ENCODE results near the gene PCDHA7.
"Not testable (repeated sequence)": the region's sequence is repeated elsewhere in the genome, so short reads cannot be mapped to it uniquely, and the experiment has no call there.

The PCDHA7 gene

DNA sequence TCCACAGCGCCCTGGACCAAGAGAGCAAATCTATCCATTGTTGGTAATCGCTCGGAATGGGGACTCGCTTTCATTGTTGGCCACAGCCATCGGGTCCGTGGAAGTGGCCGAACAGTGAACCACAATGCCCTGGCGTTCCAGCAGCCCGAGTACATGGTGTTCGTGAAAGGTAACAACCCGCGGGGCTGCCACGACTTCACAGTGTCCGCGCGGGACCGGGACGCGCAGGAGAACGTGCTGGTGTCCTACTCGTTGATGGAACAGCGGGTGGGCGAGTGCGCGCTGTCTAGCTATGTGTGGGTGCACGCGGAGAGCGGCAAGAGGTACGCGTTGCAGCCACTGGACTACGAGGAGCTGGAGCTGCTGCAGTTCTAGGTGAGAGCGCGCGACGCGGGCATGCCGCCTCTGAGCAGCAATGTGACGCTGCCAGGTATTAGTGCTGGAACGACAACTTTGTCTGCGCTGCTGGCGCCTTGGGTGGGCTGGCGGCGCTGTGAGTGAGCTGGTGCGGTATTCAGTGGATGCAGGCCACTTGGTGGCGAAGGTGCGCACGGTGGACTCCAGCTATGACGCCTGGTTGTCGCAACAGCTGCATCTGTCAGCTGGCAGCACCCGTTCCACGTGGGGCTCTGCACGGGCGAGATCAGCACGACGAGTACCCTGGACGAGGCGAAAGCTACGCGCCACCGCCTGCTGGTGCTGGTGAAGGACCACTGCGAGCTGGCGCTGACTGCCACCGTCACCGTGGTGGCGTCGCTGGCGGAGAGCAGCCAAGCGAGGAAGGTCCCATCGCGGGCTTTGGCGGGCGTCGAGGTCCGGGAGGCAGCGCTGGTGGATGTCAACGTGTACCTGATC, 28.6 kb downstream of the PCDHA7 start:
- DNase-seq: no peak

DNA sequence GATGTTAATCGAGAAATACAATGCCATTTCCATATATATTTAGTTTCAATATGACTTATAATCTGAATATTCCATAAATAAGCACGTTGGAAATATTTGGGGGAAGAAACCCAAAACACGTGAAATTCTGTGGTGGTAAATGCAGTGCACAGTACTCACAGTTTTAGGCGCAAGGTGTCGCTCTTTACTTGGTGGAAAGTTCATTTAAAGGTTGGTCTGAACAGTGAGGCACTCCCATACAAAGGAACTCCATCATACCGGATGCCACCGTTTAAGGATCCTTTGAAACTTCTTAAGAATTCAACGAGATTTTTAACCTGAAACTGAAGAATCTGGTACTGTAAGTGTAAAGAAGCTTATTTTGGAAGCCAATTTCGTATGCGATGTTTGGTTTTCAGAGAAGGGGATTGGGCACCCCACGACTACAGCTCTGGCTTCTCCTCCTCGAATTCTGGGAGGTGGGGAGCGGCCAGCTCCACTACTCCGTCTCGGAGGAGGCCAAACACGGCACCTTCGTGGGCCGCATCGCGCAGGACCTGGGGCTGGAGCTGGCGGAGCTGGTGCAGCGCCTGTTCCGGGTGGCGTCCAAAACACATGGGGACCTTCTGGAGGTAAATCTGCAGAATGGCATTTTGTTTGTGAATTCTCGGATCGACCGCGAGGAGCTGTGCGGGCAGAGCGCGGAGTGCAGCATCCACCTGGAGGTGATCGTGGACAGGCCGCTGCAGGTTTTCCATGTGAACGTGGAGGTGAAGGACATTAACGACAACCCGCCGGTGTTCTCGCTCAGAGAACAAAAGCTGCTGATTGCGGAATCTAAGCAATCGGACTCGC, 34.9 kb downstream of the PCDHA7 start, which contains the start of gene PCDHA11:
PCDHA11 (plus strand) TSS at position 237 of the 834 bp plus-strand sequence; CDS start at position 384, 147 bp downstream.
- DNase-seq: no peak

DNA sequence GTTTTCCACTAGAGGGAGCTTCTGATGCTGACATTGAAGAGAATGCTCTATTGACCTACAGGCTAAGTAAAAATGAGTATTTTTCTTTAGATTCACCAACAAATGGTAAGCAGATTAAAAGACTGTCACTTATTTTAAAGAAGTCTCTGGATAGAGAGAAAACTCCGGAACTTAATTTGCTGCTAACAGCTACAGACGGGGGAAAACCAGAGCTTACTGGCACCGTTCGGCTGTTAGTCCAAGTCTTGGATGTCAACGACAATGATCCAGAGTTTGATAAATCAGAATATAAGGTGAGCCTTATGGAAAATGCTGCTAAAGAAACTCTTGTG, 35.5 kb downstream of the PCDHA7 start:
- no peak for DNase-seq

DNA sequence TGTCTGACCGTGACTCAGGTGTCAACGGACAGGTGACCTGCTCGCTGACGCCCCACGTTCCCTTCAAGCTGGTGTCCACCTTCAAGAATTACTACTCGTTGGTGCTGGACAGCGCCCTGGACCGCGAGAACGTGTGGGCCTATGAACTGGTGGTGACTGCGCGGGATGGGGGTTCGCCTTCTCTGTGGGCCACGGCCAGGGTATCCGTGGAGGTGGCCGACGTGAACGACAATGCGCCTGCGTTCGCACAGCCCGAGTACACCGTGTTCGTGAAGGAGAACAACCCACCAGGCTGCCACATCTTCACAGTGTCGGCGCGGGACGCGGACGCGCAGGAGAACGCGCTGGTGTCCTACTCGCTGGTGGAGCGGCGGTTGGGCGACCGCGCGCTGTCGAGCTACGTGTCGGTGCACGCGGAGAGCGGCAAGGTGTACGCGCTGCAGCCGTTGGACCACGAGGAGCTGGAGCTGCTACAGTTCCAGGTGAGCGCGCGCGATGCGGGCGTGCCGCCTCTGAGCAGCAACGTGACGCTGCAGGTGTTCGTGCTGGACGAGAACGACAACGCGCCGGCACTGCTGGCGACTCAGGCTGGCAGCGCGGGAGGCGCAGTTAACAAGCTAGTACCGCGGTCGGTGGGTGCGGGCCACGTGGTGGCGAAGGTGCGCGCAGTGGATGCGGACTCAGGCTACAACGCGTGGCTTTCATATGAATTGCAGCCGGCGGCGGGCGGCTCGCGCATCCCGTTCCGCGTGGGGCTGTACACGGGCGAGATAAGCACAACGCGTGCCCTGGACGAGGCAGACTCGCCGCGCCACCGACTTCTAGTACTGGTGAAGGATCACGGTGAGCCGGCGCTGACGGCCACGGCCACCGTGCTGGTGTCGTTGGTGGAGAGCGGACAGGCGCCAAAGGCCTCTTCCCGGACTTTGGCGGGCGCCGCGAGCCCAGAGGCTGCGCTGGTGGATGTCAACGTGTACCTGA, 36.4 kb downstream of the PCDHA7 start:
- DNase-seq: no peak

DNA sequence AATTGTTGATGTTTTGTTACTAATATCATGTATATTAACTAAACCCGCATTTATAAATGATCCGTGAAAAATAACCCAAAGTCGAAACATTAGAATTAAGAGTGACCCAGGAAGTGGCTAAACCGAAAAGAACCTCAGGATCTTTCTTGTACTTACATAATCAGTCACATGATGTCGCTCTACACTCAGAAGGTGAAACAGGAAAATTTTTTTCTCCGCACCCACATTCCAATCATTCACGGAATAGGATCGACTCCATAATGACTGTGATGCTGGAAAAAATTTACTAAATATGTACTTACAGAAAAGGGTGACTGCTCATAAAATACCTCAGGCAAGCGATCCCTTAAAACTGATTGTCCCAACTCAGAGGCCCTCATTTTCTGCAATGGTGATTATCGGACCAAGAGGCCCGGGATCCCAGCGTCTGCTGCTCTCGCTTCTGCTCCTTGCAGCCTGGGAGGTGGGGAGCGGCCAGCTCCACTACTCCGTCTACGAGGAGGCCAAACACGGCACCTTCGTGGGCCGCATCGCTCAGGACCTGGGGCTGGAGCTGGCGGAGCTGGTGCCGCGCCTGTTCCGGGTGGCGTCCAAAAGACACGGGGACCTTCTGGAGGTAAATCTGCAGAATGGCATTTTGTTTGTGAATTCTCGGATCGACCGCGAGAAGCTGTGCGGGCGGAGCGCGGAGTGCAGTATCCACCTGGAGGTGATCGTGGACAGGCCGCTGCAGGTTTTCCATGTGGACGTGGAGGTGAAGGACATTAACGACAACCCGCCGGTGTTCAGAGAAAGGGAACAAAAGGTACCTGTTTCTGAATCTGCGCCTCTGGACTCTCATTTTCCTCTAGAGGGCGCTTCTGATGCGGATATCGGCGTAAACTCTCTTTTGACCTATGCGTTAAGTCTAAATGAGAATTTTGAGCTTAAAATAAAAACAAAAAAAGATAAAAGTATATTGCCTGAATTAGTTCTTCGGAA, 41.3 kb downstream of the PCDHA7 start, which contains the start of gene PCDHA12:
PCDHA12 (plus strand) TSS at position 224 of the 981 bp plus-strand sequence; CDS start at position 389, 165 bp downstream.
- DNase-seq: no peak

DNA sequence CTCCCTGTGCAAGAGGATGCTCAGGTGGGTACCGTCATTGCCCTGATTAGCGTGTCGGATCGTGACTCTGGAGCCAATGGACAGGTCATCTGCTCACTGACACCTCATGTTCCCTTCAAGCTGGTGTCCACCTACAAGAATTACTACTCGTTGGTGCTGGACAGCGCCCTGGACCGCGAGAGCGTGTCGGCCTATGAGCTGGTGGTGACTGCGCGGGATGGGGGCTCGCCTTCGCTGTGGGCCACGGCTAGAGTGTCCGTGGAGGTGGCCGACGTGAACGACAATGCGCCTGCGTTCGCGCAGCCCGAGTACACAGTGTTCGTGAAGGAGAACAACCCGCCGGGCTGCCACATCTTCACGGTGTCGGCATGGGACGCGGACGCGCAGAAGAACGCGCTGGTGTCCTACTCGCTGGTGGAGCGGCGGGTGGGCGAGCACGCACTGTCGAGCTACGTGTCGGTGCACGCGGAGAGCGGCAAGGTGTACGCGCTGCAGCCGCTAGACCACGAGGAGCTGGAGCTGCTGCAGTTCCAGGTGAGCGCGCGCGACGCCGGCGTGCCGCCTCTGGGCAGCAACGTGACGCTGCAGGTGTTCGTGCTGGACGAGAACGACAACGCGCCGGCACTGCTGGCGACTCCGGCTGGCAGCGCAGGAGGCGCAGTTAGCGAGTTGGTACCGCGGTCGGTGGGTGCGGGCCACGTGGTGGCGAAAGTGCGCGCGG, 42.6 kb downstream of the PCDHA7 start:
- not testable (repeated sequence) for DNase-seq

DNA sequence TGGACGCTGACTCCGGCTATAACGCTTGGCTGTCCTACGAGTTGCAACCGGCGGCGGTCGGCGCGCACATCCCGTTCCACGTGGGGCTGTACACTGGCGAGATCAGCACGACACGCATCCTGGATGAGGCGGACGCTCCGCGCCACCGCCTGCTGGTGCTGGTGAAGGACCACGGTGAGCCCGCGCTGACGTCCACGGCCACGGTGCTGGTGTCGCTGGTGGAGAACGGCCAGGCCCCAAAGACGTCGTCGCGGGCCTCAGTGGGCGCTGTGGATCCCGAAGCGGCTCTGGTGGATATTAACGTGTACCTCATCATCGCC, 43.2 kb downstream of the PCDHA7 start:
- no peak for DNase-seq

DNA sequence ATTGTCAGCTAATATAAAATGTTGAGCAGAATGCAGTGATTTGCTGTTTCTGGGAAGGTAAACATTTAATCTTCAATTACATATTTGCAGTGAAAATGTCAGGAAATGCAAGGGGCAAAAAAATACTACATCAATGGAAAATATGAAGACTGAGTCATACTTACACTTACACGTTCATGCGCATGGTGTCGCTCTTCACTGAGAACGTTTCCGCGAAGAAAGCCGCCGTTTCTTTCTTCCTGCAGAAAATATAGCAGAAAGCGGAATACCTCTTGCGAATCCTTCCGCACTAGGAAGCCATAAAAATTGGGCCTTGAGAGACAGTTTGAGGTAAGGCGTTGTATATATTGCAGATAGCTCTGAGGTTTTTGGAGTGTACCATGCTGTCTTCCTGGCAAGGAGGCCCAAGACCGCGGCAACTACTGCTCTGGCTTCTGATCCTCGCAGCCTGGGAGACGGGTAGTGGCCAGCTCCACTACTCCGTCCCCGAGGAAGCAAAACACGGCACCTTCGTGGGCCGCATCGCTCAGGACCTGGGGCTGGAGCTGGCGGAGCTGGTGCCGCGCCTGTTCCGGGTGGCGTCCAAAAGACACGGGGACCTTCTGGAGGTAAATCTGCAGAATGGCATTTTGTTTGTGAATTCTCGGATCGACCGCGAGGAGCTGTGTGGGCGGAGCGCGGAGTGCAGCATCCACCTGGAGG, 48.0 kb downstream of the PCDHA7 start, which contains the start of gene PCDHA13:
PCDHA13 (plus strand) TSS at position 236 of the 702 bp plus-strand sequence; CDS start at position 381, 145 bp downstream.
- DNase-seq: no peak

DNA sequence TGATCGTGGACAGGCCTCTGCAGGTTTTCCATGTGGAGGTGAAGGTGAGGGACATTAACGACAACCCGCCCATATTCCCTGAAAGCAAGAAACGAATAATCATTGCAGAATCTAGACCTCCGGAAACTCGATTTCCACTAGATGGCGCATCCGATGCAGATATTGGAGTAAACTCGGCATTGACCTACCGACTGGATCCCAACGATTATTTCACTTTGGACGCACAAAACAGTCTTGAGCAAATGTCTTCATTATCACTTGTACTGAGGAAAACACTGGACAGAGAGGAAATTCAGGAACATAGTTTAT, 48.5 kb downstream of the PCDHA7 start:
- DNase-seq: no peak

DNA sequence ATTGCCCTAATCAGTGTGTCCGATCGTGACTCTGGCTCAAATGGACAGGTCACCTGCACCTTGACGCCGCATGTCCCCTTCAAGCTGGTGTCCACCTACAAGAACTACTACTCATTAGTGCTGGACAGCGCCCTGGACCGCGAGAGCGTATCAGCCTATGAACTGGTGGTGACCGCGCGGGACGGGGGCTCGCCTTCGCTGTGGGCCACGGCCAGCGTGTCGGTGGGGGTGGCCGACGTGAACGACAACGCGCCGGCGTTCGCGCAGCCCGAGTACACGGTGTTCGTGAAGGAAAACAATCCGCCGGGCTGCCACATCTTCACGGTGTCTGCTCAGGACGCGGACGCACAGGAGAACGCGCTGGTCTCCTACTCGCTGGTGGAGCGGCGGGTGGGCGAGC, 49.3 kb downstream of the PCDHA7 start:
- no peak for DNase-seq

DNA sequence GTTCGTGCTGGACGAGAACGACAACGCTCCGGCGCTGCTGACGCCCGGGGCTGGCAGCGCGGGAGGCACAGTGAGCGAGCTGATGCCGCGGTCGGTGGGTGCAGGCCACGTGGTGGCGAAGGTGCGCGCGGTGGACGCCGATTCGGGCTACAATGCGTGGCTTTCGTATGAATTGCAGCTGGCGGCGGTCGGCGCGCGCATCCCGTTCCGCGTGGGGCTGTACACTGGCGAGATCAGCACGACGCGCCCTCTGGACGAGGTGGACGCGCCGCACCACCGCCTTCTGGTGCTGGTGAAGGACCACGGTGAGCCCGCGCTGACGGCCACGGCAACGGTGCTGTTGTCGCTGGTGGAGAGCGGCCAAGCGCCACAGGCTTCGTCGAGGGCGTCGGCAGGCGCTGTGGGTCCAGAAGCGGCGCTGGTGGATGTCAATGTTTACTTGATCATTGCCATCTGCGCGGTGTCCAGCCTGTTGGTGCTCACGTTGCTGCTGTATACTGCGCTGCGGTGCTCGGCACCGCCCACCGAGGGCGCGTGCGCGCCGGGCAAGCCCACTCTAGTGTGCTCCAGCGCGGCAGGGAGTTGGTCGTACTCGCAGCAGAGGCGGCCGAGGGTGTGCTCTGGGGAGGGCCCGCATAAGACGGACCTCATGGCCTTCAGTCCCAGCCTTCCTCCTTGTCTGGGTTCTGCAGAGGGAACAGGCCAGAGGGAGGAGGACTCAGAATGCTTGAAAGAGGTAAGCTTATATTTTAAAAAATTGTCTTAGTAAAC, 50.0 kb downstream of the PCDHA7 start:
- no peak for DNase-seq
